GM12864 (cell line): ENCODE data around the gene ARV1.
"Not testable (repeated sequence)": the region's sequence is repeated elsewhere in the genome, so short reads cannot be mapped to it uniquely, and the experiment has no call there.

Source experiments
- DNase-seq: peaks from one replicate; pipeline ENCODE4 v3.0.0-alpha.2; 2011; ENCODE audit warnings: low read depth
- H3K4me3 ChIP-seq: 2 replicates; pipeline ENCODE4 v1.5.1; 2011; ENCODE audit warnings: mild to moderate bottlenecking, low read depth, low read length, control low read depth
- TF ChIP-seq, protein P1 (sequence below): IDR thresholded peaks from 2 replicates; pipeline ENCODE4 v1.5.1; 2011; ENCODE audit warnings: low read depth, mild to moderate bottlenecking, moderate library complexity, low read length, control low read depth, inconsistent platforms; ENCODE audit errors: missing control alignments

ARV1 gene

DNA sequence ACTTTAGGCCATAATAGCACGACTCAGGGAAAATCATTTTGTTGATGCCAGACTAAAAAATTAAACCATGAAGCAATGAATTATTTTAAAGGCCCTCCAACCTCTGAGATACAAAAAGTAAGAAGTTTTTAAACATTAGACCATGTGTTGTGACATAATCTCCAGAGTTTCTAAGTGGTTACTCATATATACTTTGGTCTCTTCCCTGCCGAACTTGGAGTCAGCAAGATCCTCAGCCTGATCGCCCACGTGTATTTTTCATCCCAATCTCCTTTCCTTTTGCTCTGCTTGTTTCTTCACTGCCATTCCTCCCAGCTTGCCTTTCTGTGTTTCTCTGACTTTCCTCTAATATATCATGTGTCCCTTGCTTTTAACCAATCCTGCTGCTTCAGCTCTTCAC is 3.8 kb downstream of the ARV1 start:
- TF ChIP-seq, protein P1, sequence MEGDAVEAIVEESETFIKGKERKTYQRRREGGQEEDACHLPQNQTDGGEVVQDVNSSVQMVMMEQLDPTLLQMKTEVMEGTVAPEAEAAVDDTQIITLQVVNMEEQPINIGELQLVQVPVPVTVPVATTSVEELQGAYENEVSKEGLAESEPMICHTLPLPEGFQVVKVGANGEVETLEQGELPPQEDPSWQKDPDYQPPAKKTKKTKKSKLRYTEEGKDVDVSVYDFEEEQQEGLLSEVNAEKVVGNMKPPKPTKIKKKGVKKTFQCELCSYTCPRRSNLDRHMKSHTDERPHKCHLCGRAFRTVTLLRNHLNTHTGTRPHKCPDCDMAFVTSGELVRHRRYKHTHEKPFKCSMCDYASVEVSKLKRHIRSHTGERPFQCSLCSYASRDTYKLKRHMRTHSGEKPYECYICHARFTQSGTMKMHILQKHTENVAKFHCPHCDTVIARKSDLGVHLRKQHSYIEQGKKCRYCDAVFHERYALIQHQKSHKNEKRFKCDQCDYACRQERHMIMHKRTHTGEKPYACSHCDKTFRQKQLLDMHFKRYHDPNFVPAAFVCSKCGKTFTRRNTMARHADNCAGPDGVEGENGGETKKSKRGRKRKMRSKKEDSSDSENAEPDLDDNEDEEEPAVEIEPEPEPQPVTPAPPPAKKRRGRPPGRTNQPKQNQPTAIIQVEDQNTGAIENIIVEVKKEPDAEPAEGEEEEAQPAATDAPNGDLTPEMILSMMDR, result no peak

DNA sequence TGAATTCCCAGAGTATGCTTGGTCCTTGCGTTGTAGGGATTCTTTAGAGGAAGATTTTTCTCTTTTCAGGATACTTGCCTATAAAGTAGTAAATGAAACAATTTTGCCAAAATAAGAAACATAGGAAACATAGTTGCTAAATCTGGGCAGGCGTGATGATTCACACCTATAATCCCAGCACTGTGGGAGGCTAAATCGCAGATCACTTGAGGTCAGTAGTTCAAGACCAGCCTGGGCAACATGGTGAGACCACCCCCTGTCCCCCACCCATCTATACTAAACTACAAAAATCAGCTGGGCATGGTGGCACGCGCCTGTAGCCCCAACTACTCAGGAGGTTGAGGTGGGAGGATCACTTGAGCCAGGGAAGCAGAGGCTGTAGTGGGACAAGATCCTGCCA is 4.9 kb downstream of the ARV1 start:
- no peak overlapping the region for H3K4me3 ChIP-seq
- no peak for DNase-seq
- TF ChIP-seq, protein P1, result no peak

More for the DNA sequence above, 3.8 kb downstream of the ARV1 start:
- DNase-seq, result no peak
- H3K4me3 ChIP-seq, result no peak overlapping the region

DNA sequence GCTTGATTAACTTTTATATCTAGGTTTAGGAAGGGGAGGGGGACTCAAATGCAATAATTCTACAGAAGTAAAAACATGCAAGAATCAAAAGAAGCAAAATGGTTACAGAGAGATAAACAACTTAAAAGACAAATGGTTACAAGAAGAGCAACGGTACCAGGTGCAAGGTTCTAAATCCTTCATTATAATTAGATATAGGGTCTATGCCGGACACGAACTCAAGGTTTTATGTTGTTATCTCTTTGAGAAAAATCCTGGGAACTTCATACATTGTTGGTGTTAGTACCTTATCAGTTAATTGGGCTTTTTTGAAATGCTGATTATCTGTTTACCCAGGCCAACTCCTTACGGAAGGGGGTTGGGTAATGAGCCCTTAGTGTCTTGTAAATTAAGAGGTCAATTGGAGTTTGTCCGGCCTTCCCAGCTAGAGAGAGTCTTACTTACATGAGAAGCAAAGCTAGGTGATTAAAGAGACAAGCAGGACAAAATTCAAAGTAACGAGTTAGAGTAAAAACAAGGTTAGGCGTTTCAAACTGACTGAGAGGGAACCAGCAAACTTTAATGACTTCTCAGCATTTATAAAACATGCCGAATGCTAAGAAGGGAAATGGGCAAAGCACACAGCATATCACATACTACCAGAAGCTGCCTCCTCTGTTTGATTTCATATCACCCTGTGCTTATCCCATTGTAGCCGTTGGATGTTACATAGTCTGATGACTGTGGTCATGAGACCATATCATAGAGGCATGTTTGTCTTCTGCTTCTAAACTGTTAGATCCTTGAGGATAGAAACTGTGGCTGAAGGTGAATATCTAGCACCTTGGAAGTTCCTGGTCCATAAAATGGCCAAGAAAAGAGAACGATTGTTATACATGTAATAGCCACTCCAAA is 6.0 kb downstream of the ARV1 start:
- DNase-seq, H3K4me3 ChIP-seq: not testable (repeated sequence)

GRCh38 chr1:230985711-230986110 is 6.8 kb downstream of the ARV1 start:
- TF ChIP-seq, protein P1, result no peak
- H3K4me3 ChIP-seq, result no peak overlapping the region
- no peak for DNase-seq

DNA sequence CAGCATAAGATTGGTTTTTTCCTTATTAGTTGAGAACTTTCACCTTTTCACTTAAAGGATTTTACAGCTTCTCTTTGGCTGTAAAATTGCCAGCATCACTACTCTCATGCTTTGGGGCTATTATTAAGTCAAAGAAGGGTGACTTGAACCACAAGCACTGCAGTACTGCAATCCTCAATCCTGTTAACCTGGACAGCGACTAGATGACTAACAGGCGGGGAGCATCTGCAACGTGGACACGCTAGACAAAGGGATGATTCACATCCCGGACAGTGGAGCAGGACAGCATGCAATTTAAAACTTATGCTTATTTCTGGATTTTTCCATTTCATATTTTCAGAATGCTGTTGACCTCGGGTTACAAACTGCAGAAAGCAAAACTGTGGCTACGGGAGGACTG is 8.1 kb downstream of the ARV1 start:
- H3K4me3 ChIP-seq, result no peak overlapping the region
- TF ChIP-seq, protein P1, result no peak

GRCh38 chr1:230987448-230987847 is 8.6 kb downstream of the ARV1 start:
- TF ChIP-seq, protein P1, result no peak
- H3K4me3 ChIP-seq, result no peak overlapping the region
- no peak for DNase-seq

More for the DNA sequence above, 8.1 kb downstream of the ARV1 start:
- DNase-seq, result no peak

DNA sequence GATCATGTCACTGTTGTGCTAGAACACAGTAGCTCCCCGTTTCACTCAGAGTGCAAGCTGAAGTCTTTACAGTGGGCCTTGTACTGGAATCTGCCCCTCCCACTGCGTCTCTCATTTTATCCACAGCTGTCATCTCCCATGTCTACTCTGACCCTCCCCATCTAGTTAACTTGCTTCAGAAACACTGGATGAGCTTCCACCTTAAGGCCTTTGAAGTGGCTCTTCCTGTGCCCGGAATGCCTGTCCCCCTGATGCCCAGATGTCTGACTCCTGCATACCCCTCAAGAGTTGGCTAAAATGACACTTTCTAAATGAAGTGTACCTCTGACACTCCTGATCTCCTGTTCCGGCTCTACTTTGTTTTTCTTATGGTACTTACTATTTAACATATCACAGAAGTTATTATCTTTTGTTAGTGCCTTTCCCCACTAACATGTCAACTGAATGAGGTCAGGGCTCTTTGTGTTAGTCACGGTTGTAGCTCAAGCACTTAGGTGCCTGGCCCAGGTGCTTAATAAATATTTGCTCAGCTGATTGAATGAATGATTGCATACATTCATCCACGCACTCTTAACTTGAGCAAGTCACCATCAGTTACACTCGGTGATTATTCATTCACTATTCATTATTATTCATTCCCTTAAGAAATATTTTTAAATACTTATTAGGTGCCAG is 13.3 kb downstream of the ARV1 start:
- no peak overlapping the region for H3K4me3 ChIP-seq
- TF ChIP-seq, protein P1, result no peak
- DNase-seq, result no peak
